Esophagus muscularis mucosa (tissue), 3 donors: ENCODE data around the gene SLCO3A1.

Experiments
- EP300 ChIP-seq: sonication (generic); formaldehyde crosslinking; IDR thresholded peaks from one replicate; pipeline ENCODE4 v1.6.1; 2017; ENCODE audit warnings: antibody characterized with exemption
- POLR2A ChIP-seq: fragments of 450-650 bp; IDR thresholded peaks from one replicate; pipeline ENCODE4 v1.6.1; 2017; ENCODE audit warnings: antibody characterized with exemption, moderate library complexity, mild to moderate bottlenecking, low read depth
- POLR2AphosphoS5 ChIP-seq, 2 donors: sonication (generic); formaldehyde crosslinking; IDR thresholded peaks; one replicate each; pipeline ENCODE4 v1.6.1; 2017; ENCODE audit warnings: antibody characterized with exemption in 2 of 2

DNA sequence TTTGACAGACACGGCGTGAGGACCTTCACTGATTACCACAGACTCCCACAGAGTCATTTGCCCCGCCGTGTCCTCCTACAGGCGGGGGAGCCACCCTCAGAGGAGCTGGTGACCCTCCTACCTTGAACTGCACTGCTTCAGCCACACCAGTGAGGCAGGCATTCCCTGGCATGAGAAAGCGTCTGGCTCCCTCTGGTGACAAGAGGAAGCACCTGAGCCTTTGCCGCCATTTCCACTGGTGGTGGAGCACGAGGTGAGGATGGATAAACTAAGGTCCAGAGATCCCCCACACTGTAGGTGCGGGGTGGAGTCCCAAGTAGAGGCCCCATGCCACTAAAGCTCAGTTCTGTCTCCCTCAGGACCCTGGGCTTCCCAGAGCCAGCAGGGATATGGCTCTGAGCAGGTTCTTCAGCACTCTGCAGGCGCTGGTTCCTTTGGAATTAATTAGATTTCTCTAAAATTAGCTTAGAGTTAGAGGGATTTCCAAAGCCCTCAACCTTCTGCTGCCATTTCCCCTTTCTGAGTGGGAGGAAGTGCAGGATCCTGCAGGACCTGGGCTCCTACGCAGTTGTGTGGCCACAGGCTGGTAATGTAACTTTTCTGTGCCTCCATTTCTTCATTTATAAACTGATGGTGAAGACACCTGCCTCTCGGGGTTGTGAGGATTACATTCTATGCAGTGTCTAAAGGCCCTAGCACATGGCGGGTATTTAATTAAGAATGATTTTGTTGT is 224.0 kb downstream of the SLCO3A1 start:
- TF ChIP-seq EP300 (no peak), POLR2AphosphoS5 (IDR thresholded peaks at IDR 0.05) (no peak), POLR2A (no peak)
